H1 (cell line): ENCODE results near the gene COMT. TPM values are rescaled to one million over a fixed set of nuclear protein-coding genes. Genes with fewer than 3 reads are reported as not detected.

Experiments
- CTCF ChIA-PET: fragments of 300-600 bp; sonication (Branson Sonifier 250); formaldehyde crosslinking; loops from one replicate; lab custom pipeline; 2021; ENCODE audit not compliant: partially characterized antibody; lab: Charles Lee
- POLR2A ChIA-PET: fragments of 300-600 bp; sonication (Branson Sonifier 250); formaldehyde crosslinking; loops from one replicate; lab custom pipeline; 2021; ENCODE audit warnings: inconsistent platforms; ENCODE audit not compliant: partially characterized antibody; lab: Charles Lee
- DNase-seq, 2 experiments: peaks; one replicate each; pipeline versions ENCODE4 v3.0.0 to v3.0.0-alpha.2; 2010 to 2022; ENCODE audit warnings: low spot score in 2 of 2, low read depth in 1 of 2, mixed read lengths in 1 of 2
- FAIRE-seq: peaks from 2 replicates; lab custom pipeline; 2011; peaks lifted over from hg19 to GRCh38; lab: Jason Lieb, UNC
- H2AFZ ChIP-seq: 2 replicates; pipeline ENCODE4 v1.8.1; 2012; ENCODE audit warnings: low read length, inconsistent platforms
- H2AK5ac ChIP-seq: 2 replicates; pipeline ENCODE4 v1.6.1; 2013; ENCODE audit warnings: low read depth, low read length
- H2BK120ac ChIP-seq: replicated peaks from 2 replicates; pipeline ENCODE3; 2013; ENCODE audit warnings: low read depth, low read length, inconsistent platforms
- H2BK12ac ChIP-seq: 2 replicates; pipeline ENCODE4 v1.6.1; 2013; ENCODE audit warnings: low read depth, low read length
- H2BK15ac ChIP-seq: 2 replicates; pipeline ENCODE4 v1.6.1; 2013; ENCODE audit warnings: low read length
- H2BK20ac ChIP-seq: 2 replicates; pipeline ENCODE4 v1.6.1; 2013; ENCODE audit warnings: low read length
- H2BK5ac ChIP-seq: 2 replicates; pipeline ENCODE4 v1.6.1; 2013; ENCODE audit warnings: low read depth, low read length
- H3K14ac ChIP-seq: 2 replicates; pipeline ENCODE4 v1.6.1; 2013; ENCODE audit warnings: inconsistent platforms; ENCODE audit not compliant: insufficient read length
- H3K18ac ChIP-seq: 2 replicates; pipeline ENCODE4 v1.6.1; 2013; ENCODE audit warnings: low read length; ENCODE audit errors: extremely low read depth
- H3K23ac ChIP-seq: 2 replicates; pipeline ENCODE4 v1.6.1; 2013; ENCODE audit warnings: inconsistent platforms; ENCODE audit not compliant: insufficient read length
- H3K23me2 ChIP-seq: 2 replicates; pipeline ENCODE4 v1.6.1; 2013; ENCODE audit warnings: low read depth, low read length
- H3K27ac ChIP-seq: 2 replicates; pipeline ENCODE4 v1.6.1; 2011; ENCODE audit warnings: low read depth, low read length, inconsistent platforms
- H3K27me3 ChIP-seq, 4 experiments: replicated peaks in 1 of 4; 1 replicate in 1 of 4; 2 replicates in 3 of 4; pipeline versions ENCODE4 v1.6.1 to v1.8.1; 2011 to 2013; ENCODE audit warnings: low read length in 3 of 4, mild to moderate bottlenecking in 3 of 4, inconsistent platforms in 2 of 4, mixed read lengths in 2 of 4, moderate library complexity in 1 of 4; ENCODE audit not compliant: control insufficient read depth in 3 of 4, insufficient read depth in 3 of 4; ENCODE audit errors: extremely low read depth in 1 of 4
- H3K36me3 ChIP-seq, 4 experiments: 2 replicates each; pipeline versions ENCODE4 v1.6.1 to v1.8.1; 2011 to 2013; ENCODE audit warnings: mild to moderate bottlenecking in 4 of 4, low read length in 3 of 4, moderate library complexity in 2 of 4, control low read depth in 1 of 4, inconsistent platforms in 1 of 4; ENCODE audit not compliant: insufficient read depth in 4 of 4, control insufficient read depth in 2 of 4
- H3K4ac ChIP-seq: replicated peaks from 2 replicates; pipeline ENCODE3; 2013; ENCODE audit warnings: low read length, low read depth, mixed read lengths, inconsistent platforms; ENCODE audit not compliant: insufficient read length
- H3K4me1 ChIP-seq, 4 experiments: replicated peaks in 1 of 4; 1 replicate in 1 of 4; 2 replicates in 3 of 4; pipeline versions ENCODE4 v1.6.1 to v1.8.1; 2011 to 2013; ENCODE audit warnings: low read length in 3 of 4, inconsistent platforms in 2 of 4, mixed read lengths in 1 of 4; ENCODE audit not compliant: insufficient read depth in 4 of 4, control insufficient read depth in 3 of 4
- H3K4me2 ChIP-seq, 2 experiments: 2 replicates each; pipeline versions ENCODE4 v1.6.1 to v1.8.1; 2011 to 2013; ENCODE audit warnings: low read depth in 2 of 2, low read length in 2 of 2, control low read depth in 1 of 2, inconsistent platforms in 1 of 2, mild to moderate bottlenecking in 1 of 2; ENCODE audit not compliant: insufficient read depth in 1 of 2
- H3K4me3 ChIP-seq, 4 experiments: fragments of 200-600, 300-600 bp in 1 of 4; sonication (generic), shearing (Covaris generic), sonication (Bioruptor Twin) in 1 of 4; 2 replicates each; pipeline versions ENCODE4 v1.5.1 to v1.8.1; 2011 to 2016; ENCODE audit warnings: low read length in 4 of 4, low read depth in 3 of 4, control low read depth in 2 of 4, inconsistent platforms in 2 of 4, mild to moderate bottlenecking in 2 of 4, mixed read lengths in 1 of 4, moderate library complexity in 1 of 4; ENCODE audit not compliant: insufficient read depth in 2 of 4; ENCODE audit errors: extremely low read depth in 1 of 4
- H3K56ac ChIP-seq: replicated peaks from 2 replicates; pipeline ENCODE3; 2013; ENCODE audit warnings: low read depth, mild to moderate bottlenecking, mixed read lengths, low read length, inconsistent platforms; ENCODE audit not compliant: insufficient read length
- H3K79me1 ChIP-seq: 2 replicates; pipeline ENCODE4 v1.6.1; 2013; ENCODE audit warnings: low read depth, low read length, control low read depth
- H3K79me2 ChIP-seq, 2 experiments: 2 replicates each; pipeline versions ENCODE4 v1.6.1 to v1.8.1; 2012 to 2013; ENCODE audit warnings: low read length in 2 of 2, mild to moderate bottlenecking in 2 of 2, inconsistent platforms in 1 of 2; ENCODE audit not compliant: insufficient read depth in 2 of 2, control insufficient read depth in 1 of 2
- H3K9ac ChIP-seq, 4 experiments: replicated peaks in 1 of 4; 1 replicate in 1 of 4; 2 replicates in 3 of 4; pipeline versions ENCODE4 v1.6.1 to v1.8.1; 2011 to 2013; ENCODE audit warnings: low read depth in 3 of 4, low read length in 3 of 4, control low read depth in 2 of 4, mild to moderate bottlenecking in 2 of 4, moderate library complexity in 2 of 4, inconsistent platforms in 1 of 4; ENCODE audit errors: extremely low read depth in 1 of 4
- H3K9me3 ChIP-seq, 2 experiments: 2 replicates each; pipeline versions ENCODE4 v1.6.1 to v1.8.1; 2012 to 2013; ENCODE audit warnings: mild to moderate bottlenecking in 2 of 2, moderate library complexity in 2 of 2, control low read depth in 1 of 2, inconsistent platforms in 1 of 2, low read depth in 1 of 2, low read length in 1 of 2, mixed read lengths in 1 of 2; ENCODE audit not compliant: insufficient read depth in 2 of 2
- H4K20me1 ChIP-seq, 2 experiments: replicated peaks in 1 of 2; 2 replicates each; pipeline versions ENCODE3 to v1.8.1; 2011 to 2013; ENCODE audit warnings: inconsistent platforms in 2 of 2, low read length in 2 of 2, mild to moderate bottlenecking in 1 of 2; ENCODE audit not compliant: insufficient read depth in 2 of 2, control insufficient read depth in 1 of 2
- H4K5ac ChIP-seq: 2 replicates; pipeline ENCODE4 v1.6.1; 2013; ENCODE audit warnings: low read length, low read depth, mixed read lengths, inconsistent platforms; ENCODE audit not compliant: insufficient read length
- H4K8ac ChIP-seq: 2 replicates; pipeline ENCODE4 v1.8.0; 2013; ENCODE audit warnings: mild to moderate bottlenecking, moderate library complexity, low read length, inconsistent platforms; ENCODE audit not compliant: insufficient read depth; ENCODE audit errors: extremely low read depth
- H4K91ac ChIP-seq: replicated peaks from 2 replicates; pipeline ENCODE3; 2013; ENCODE audit warnings: low read length, mixed read lengths, inconsistent platforms; ENCODE audit not compliant: insufficient read length
- CREB1 ChIP-seq: IDR thresholded peaks from 2 replicates; pipeline ENCODE4 v1.6.1; 2012; ENCODE audit warnings: inconsistent platforms
- CTBP2 ChIP-seq: IDR thresholded peaks from 2 replicates; pipeline ENCODE4 v1.7.0; 2011; ENCODE audit warnings: borderline replicate concordance, mild to moderate bottlenecking, moderate library complexity, mixed read lengths, low read length; ENCODE audit not compliant: insufficient read depth, insufficient read length
- HDAC6 ChIP-seq: IDR thresholded peaks from one replicate; pipeline ENCODE4 v1.7.1; 2012; ENCODE audit warnings: low read depth, mild to moderate bottlenecking, inconsistent platforms, low read length, moderate library complexity
- PHF8 ChIP-seq: fragments of 200-600 bp; sonication (generic); conservative IDR thresholded peaks from 2 replicates; pipeline ENCODE4 v1.7.1; 2012; ENCODE audit warnings: low read depth, mild to moderate bottlenecking, inconsistent platforms, low read length, moderate library complexity
- POLR2AphosphoS5 ChIP-seq: IDR thresholded peaks from 2 replicates; pipeline ENCODE4 v1.6.1; 2011; ENCODE audit warnings: low read depth, low read length
- POU5F1 ChIP-seq: IDR thresholded peaks from 2 replicates; pipeline ENCODE4 v1.6.1; 2011; ENCODE audit warnings: low read depth, mild to moderate bottlenecking, low read length, moderate library complexity
- RNF2 ChIP-seq: fragments of 200-900, 300-1000 bp; sonication (generic); IDR thresholded peaks from 2 replicates; pipeline ENCODE4 v1.7.1; 2016; ENCODE audit warnings: borderline replicate concordance, low read depth, mild to moderate bottlenecking, antibody characterized with exemption, low read length; ENCODE audit not compliant: poor library complexity, severe bottlenecking; ENCODE audit errors: missing control alignments
- SP2 ChIP-seq: IDR thresholded peaks from 2 replicates; pipeline ENCODE4 v1.6.1; 2012; ENCODE audit warnings: mild to moderate bottlenecking, low read length, inconsistent platforms
- TAF1 ChIP-seq: IDR thresholded peaks from 2 replicates; pipeline ENCODE4 v1.6.1; 2011; ENCODE audit warnings: mild to moderate bottlenecking, low read depth, low read length
- TBP ChIP-seq: IDR thresholded peaks from 2 replicates; pipeline ENCODE4 v1.6.1; 2011; ENCODE audit warnings: low read depth, low read length, improper control_type of control experiment
- TCF12 ChIP-seq: IDR thresholded peaks from 2 replicates; pipeline ENCODE4 v1.6.1; 2011; ENCODE audit warnings: low read depth, mild to moderate bottlenecking, low read length
- WGBS, 2 experiments: shearing (Covaris generic) in 1 of 2; methylation state at CpG; one replicate each; pipeline versions ENCODE4 v1.1.6 to v1.1.7; 2013 to 2015; ENCODE audit warnings: low lambda C conversion rate in 2 of 2, mixed read lengths in 2 of 2, inconsistent platforms in 1 of 2, low coverage in 1 of 2, missing lambda C conversion rate in 1 of 2; ENCODE audit not compliant: insufficient replicate concordance in 2 of 2, insufficient coverage in 1 of 2, insufficient read length in 1 of 2; ENCODE audit errors: extremely low coverage in 1 of 2, missing lambda C conversion rate in 1 of 2; 5-methylcytosine and 5-hydroxymethylcytosine counted together
- polyA plus RNA-seq, 7 experiments: library from polyadenylated mRNA; depleted of rRNA in 3 of 7; stranded (reverse) in 5 of 7; unstranded in 2 of 7; fragments of >200 nt in 5 of 7; fragments of 200-250 nt in 2 of 7; gene quantifications; 1 replicate in 5 of 7; 2 replicates in 1 of 7; 4 replicates in 1 of 7; pipeline versions ENCODE4 v1.2.1 to v1.2.3, GENCODE V29; 2011 to 2013; ENCODE audit warnings: missing spikeins in 2 of 7, mixed read lengths in 2 of 7
- total RNA-seq: library from RNA; stranded (reverse); fragmentation: NEBNext Ultra II Directional; extraction: Animal tissue kit (Norgen Biotek cat#: 25700); gene quantifications from 2 replicates; pipeline ENCODE4 v1.2.1, GENCODE V29; 2021

Gene COMT
- total and polyA plus RNA-seq, 2 of the 8 experiments (the other 6 are each of a cell fraction or from before 2014, with no cell fraction given): 15.2 to 33.7 TPM

- Histone ChIP-seq H3K4me1 (no peaks in the 10 kb centered on the region; a peak in 2 of 7 replicates), H4K5ac (no peak overlapping the region), H2AK5ac (no peak overlapping the region), H3K23me2 (peaks cover 4% of the 10 kb centered on the region; the same call in 1 of the 2 replicates), H3K56ac (no peak overlapping the region), H3K79me2 (no peaks in the 10 kb centered on the region), H4K91ac (no peak overlapping the region), H2BK5ac (no peak overlapping the region), H3K18ac (no peak overlapping the region), H3K9ac (no peak overlapping the region), H3K27ac (no peak overlapping the region), H3K4ac (no peak overlapping the region), H4K8ac (no peak overlapping the region), H3K4me2 (no peak overlapping the region), H3K27me3 (no peaks in the 10 kb centered on the region), H3K79me1 (no peaks in the 10 kb centered on the region; the same call in 1 of the 2 replicates), H2BK12ac (no peak overlapping the region), H2BK15ac (no peak overlapping the region), H2AFZ (no peak overlapping the region), H3K9me3 (no peaks in the 10 kb centered on the region), H2BK20ac (no peak overlapping the region), H3K14ac (no peak overlapping the region), H3K4me3 (no peak overlapping the region), H3K23ac (no peak overlapping the region), H4K20me1 (peaks cover 0 to 5% of the 10 kb centered on the region in 2 experiments), H3K36me3 (no peaks in the 10 kb centered on the region), H2BK120ac (no peak overlapping the region)
- WGBS, 2 experiments: 92% methylated on average over 9 of the region's 9 CpGs; no CpG with 5 or more reads in 1 of the 2 experiments
- CTCF ChIA-PET: interaction anchor here (0.7 to 10.9 kb wide), 20 partner anchors 12 to 235 kb away, joined by 3 to 145 read pairs (median 6); partner anchors contain the start of genes COMT, GNB1L, RTL10 and TXNRD2
- TF ChIP-seq POLR2AphosphoS5: no peak
- TF ChIP-seq TAF1: no peak
- no peak for TF ChIP-seq HDAC6
- TF ChIP-seq POU5F1: no peak
- no peak for TF ChIP-seq CREB1
- TF ChIP-seq TCF12: no peak
- no peak for TF ChIP-seq PHF8
- no peak for TF ChIP-seq TBP
- no peak for TF ChIP-seq RNF2
- no peak for TF ChIP-seq CTBP2
- TF ChIP-seq SP2: no peak
- DNase-seq (no peak), FAIRE-seq (no peak)
- POLR2A ChIA-PET: no interaction called here
These were observed 27.2 kb upstream of the COMT start for GRCh38 chr22:19914201-19914943.
